Measurements from ENCODE around the gene SHISA5.

The SHISA5 gene

DNA sequence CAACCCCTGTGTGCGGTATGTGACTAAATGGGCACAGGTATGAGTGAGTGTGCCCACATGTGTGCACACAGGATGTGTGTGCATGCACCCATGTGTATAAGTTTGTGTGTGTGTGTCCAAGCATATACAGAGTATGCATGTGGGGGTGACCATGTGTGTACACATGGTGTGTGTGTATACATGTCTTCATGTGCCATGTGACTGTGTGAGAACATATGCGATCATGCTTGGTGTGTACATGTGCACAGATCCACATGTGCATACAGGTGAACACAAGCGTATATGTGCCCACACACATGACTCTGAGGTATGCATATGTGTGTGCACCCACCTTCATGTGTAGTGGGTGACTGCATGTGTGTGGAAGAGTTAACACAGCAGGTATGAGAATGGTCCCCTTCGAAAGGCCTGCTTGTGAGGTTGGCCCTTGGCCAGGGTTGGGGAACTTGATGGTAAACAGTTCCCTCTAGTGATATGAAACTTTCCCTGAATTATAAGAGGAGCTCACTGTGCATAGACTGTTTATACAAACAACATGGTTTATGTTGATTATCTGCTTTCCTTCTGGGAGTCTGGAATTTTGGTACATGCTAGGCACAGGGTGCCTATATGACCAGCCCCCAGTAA lies 42.3 kb upstream of the SHISA5 start:
- in situ Hi-C loops (cut with MboI; ENCODE audit: low sequenced_read_pairs, unreplicated experiment), result no loop called here
- no peak for DNase-seq (ENCODE audit: low spot score)
- TF ChIP-seq, protein P1, sequence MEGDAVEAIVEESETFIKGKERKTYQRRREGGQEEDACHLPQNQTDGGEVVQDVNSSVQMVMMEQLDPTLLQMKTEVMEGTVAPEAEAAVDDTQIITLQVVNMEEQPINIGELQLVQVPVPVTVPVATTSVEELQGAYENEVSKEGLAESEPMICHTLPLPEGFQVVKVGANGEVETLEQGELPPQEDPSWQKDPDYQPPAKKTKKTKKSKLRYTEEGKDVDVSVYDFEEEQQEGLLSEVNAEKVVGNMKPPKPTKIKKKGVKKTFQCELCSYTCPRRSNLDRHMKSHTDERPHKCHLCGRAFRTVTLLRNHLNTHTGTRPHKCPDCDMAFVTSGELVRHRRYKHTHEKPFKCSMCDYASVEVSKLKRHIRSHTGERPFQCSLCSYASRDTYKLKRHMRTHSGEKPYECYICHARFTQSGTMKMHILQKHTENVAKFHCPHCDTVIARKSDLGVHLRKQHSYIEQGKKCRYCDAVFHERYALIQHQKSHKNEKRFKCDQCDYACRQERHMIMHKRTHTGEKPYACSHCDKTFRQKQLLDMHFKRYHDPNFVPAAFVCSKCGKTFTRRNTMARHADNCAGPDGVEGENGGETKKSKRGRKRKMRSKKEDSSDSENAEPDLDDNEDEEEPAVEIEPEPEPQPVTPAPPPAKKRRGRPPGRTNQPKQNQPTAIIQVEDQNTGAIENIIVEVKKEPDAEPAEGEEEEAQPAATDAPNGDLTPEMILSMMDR (IDR thresholded peaks at IDR 0.05; ENCODE audit: borderline replicate concordance, control extremely low read depth, extremely low read depth, insufficient read depth, missing control alignments), result no peak

DNA sequence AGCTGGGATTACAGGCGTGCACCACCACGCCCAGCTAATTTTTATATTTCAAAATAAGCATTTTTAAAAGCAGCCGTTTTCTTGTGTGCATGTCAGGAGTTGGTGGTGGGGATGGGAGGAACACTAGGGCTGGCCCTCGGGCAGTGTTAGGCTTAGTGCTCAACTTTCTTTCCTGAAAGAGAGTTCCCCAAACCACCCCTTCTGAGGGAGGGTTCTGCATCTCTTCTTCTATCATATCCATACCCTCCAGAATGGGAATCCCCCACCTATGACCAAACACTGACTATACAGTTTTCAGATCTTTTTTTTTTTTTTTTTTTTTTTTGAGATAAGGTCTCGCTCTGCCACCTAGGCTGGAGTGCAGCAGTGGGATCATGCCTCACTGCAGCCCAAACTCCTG lies 40.2 kb upstream of the SHISA5 start:
- in situ Hi-C loops (cut with MboI; ENCODE audit: low sequenced_read_pairs, unreplicated experiment), result no loop called here
- TF ChIP-seq, protein P1 (IDR thresholded peaks at IDR 0.05; ENCODE audit: borderline replicate concordance, control extremely low read depth, extremely low read depth, insufficient read depth, missing control alignments), result no peak
- no peak for DNase-seq (ENCODE audit: low spot score)

DNA sequence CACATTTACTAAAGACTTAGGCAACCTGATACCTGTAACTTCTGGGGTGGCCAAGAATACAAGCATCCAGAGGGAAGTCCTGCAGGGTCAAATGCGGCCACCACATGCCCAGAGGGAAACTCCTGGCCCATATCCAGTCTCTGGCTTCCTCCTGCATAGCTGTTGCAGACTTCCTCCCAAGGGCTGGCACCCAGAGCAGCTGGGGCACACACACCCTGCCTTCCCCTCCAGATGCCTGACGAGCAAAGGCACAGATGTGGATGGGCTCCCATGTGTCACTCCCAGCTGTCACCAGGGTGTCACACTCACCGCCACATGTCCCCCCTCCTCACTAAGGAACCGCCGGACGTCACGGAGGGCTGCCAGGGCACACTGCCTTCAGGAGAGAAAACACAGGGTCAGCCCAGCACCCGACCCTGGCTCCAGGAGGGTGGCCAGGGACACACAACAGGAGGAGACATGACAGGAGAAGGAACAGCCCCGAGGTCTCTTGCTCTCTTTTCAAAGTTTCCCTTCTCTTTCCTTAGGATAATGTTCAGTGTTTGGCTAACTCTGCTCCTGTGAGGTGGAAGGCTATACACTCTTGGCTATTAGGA lies 39.4 kb upstream of the SHISA5 start:
- in situ Hi-C loops (cut with MboI; ENCODE audit: low sequenced_read_pairs, unreplicated experiment), result no loop called here
- no peak for DNase-seq (ENCODE audit: low spot score)
- TF ChIP-seq, protein P1 (IDR thresholded peaks at IDR 0.05; ENCODE audit: borderline replicate concordance, control extremely low read depth, extremely low read depth, insufficient read depth, missing control alignments), result no peak

DNA sequence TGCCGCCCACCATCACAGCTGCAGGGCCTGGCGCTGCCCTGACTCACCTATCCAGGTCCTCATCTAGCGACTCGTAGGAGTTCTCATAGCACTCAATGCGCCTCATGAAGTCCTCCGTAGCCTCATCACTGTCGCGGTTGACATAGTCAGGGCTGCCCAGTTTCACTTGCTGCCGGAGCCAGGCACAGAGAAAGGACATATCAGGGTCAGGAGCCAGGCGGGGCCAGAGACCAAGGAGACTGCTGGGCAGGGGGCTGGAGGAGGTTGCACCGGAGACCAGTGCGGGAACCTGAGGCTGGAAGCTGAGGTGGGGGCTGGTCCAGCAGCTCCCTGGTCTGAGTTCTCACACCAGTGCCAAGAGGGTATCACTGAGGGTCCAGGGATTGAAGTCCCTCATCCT lies 34.5 kb upstream of the SHISA5 start:
- in situ Hi-C loops (cut with MboI; ENCODE audit: low sequenced_read_pairs, unreplicated experiment), result no loop called here
- TF ChIP-seq, protein P1 (IDR thresholded peaks at IDR 0.05; ENCODE audit: borderline replicate concordance, control extremely low read depth, extremely low read depth, insufficient read depth, missing control alignments), result no peak
- no peak for DNase-seq (ENCODE audit: low spot score)

DNA sequence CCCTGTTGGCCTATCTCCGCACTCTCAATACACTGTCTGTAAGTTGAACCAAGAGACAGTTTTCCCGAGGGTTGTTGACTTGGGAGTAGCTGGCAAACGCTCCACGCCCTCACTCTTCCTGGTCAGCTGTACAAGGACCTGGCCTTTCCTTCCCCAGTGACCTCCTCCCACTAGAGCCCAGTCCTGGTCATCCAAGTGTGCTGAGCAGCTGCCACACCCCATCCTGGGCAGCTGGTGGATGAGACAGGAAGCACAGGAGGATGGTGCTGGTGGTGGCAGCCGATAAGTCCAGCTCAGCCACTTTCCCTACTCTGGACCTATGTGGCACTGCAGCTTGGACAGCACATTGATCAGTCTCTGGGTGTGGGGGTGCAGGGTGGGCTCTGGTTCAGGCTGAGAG lies 32.8 kb upstream of the SHISA5 start:
- DNase-seq (ENCODE audit: low spot score), result no peak
- TF ChIP-seq, protein P1 (IDR thresholded peaks at IDR 0.05; ENCODE audit: borderline replicate concordance, control extremely low read depth, extremely low read depth, insufficient read depth, missing control alignments), result no peak
- in situ Hi-C loops (cut with MboI; ENCODE audit: low sequenced_read_pairs, unreplicated experiment), result no loop called here

DNA sequence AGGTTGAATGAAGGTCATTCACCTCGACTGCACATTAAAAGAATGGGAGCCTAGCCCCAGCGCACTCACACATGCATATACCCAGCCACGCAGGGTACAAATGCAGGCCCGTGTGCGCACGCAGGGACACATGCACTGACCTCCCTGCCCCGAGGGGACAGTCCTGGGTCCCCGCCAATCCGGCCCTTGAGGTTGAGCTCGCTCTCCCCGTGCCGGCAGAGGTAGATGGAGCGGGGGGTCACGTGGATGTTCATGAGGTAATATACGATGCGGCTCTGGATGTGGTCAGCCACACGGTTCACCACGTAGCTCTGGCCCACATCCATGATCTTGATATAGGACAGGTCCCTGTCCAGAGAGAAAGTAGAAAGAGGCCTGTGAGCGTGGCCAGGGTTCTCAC lies 32.1 kb upstream of the SHISA5 start:
- DNase-seq (ENCODE audit: low spot score), result no peak
- TF ChIP-seq, protein P1 (IDR thresholded peaks at IDR 0.05; ENCODE audit: borderline replicate concordance, control extremely low read depth, extremely low read depth, insufficient read depth, missing control alignments), result no peak
- in situ Hi-C loops (cut with MboI; ENCODE audit: low sequenced_read_pairs, unreplicated experiment), result no loop called here
